ENCODE measurements around the gene LSG1.

The LSG1 gene

DNA sequence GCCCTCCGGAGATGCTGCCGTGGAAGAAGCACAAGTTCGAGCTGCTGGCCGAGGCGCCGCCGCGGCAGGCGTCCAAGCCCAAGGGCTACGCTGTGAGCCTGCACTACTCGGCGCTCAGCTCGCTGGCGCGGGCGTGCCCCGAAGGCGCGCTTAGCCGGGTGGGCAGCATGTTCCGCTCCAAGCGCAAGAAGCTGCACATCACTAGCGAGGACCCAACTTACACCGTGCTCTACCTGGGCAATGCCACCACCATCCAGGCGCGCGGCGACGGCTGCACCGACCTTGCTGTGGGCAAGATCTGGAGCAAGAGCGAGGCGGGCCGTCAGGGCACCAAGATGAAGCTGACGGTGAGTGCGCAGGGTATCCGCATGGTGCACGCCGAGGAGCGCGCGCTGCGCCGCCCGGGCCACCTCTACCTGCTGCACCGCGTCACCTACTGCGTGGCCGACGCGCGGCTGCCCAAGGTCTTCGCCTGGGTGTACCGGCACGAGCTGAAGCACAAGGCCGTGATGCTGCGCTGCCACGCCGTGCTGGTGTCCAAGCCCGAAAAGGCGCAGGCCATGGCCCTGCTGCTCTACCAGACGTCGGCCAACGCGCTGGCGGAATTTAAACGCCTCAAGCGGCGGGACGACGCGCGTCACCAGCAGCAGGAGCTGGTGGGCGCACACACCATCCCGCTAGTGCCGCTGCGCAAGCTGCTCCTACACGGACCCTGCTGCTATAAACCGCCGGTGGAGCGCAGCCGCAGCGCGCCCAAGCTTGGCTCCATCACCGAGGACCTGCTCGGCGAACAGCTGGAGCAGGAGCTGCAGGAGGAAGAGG lies 15.0 kb upstream of the LSG1 start:
- peak in 1 of 2 donors; percentile 4 for DNase-seq (ENCODE audit: low read depth in 2 of 2)

GRCh38 chr3:194686414-194686815 lies 14.4 kb upstream of the LSG1 start:
- no peak for DNase-seq (ENCODE audit: low read depth in 2 of 2)

GRCh38 chr3:194685718-194686413 lies 13.9 kb upstream of the LSG1 start, which contains the start of gene FAM43A:
FAM43A (plus strand) TSS chr3:194685883; CDS start chr3:194686827, 944 bp downstream.
- peak in 1 of 2 donors; percentile 62 for DNase-seq (ENCODE audit: low read depth in 2 of 2)

DNA sequence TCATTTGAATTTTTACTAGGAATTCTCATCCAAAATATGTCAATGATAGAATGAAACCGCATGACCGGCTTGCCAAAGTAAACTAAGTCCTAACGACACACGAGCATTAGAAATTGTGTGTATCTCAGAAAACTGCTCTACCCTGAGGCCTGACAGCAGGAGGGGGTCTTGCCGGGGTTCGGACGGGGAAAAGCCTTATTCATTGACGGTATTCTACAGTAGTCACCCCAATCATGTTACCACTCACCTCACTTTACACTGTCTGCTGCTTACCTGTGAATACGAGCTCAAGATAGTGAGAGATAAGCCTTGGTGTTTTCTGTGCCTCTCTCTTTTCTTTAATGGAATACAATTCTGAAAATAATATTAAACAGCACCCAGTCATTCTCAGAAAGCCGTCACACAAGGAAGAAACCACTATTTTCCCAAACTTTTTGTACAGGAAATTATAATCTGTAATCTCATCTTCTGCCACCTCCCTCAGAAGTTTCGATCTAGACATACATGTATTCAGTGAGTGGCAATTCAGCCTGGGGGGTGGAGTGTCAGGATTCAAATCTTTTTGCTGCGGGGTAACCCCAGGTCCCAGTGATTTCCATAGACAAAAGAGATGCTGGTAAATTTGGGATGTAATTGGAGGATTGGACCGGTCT lies 13.2 kb upstream of the LSG1 start:
- no peak for DNase-seq (ENCODE audit: low read depth in 2 of 2)

GRCh38 chr3:194683380-194683779 lies 11.4 kb upstream of the LSG1 start:
- DNase-seq (ENCODE audit: low read depth in 2 of 2) = no peak

DNA sequence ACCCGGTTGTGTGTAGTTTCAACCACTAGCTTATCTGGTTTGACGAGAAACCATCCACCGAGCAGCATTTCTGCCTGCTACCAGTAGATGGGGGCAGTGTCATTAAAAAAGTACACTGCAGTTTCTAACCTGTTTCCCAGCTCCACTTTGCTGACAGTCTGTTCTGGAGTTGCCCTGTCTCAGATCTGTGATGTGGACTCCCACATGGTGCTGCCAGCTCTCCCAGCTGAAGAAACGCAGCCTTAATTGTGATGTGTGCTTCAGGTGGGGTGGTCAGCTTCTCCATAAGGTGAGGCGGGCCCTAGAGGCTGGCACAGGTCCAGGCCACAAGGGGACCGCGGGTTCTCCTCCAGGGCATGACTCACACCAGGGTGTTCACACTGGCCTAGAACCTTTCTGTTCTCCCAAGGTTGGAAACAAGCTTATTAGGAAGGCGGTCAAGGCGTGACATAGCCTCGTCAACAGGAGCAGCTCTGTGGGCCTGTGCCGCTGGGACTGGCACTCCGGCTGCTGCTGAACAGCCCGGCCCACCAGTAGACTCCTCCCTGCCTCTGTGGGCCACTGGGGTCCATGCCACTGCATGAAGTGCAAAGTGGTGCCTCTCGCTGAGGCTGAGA lies 10.8 kb upstream of the LSG1 start:
- DNase-seq (ENCODE audit: low read depth in 2 of 2) = peak in 1 of 2 donors; percentile 44

- DNase-seq (ENCODE audit: low read depth in 2 of 2) = no peak
These were observed 10.2 kb upstream of the LSG1 start for GRCh38 chr3:194682189-194682693.

DNA sequence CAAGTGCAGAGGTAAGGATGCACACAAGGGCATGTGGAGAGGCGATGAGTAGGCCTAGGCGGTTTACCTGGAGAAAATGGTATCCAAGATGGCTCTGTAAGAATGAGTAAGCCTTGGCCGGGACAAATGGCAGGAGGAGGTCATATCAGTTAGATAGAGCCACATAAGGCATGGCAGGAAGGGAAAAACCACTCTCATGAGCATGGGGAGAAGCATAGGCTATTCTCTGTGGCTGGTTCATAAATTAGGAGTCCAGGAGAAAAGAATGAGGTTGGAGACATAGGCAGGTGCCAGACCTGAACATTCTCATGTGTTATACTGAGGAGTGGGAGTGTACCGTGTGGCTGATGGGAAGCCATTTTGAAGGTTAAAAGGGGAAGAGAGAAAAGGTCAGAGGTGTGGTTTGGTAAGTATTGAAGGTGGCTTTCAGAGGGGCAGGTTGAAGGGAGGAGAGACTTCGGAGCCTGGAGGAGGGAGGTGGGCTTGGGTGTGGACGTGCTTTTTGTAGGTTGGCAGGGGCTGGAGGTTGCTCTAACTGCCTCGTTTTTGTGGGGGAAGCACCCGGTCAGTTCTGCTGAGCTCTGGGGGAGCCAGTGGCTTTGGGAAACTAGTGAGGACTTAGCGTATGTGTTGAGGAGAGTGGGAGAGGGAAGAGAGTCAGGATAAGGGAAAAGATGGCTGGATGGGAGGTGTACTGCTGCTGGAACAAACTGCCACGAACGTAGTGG lies 9.1 kb upstream of the LSG1 start:
- DNase-seq (ENCODE audit: low read depth in 2 of 2) = no peak

- DNase-seq (ENCODE audit: low read depth in 2 of 2) = no peak
These were observed 4.5 kb upstream of the LSG1 start for GRCh38 chr3:194676471-194676870.

GRCh38 chr3:194675680-194676079 lies 3.7 kb upstream of the LSG1 start:
- no peak for DNase-seq (ENCODE audit: low read depth in 2 of 2)

GRCh38 chr3:194675081-194675640 lies 3.2 kb upstream of the LSG1 start:
- DNase-seq (ENCODE audit: low read depth in 2 of 2) = peak in 1 of 2 donors; percentile 52

DNA sequence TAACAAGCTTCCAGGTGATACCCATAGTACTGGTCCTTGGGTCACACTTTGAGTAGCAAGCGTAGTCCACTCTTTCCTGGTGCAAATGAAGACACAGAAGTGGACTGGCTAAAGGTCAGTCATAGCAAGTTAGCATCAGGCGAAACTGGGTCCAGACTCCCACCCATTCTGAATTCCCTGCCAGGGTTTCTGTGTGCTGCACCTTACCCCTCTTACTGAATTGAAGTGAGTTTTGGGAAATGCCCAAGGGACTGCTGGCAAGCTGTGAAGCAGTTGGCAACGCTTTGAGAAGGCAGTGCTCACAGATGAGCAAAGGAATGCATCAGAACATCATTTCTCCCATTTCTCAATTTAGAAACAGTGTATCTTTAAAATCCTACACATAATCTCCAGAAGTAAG lies 1.8 kb upstream of the LSG1 start:
- DNase-seq (ENCODE audit: low read depth in 2 of 2) = no peak

DNA sequence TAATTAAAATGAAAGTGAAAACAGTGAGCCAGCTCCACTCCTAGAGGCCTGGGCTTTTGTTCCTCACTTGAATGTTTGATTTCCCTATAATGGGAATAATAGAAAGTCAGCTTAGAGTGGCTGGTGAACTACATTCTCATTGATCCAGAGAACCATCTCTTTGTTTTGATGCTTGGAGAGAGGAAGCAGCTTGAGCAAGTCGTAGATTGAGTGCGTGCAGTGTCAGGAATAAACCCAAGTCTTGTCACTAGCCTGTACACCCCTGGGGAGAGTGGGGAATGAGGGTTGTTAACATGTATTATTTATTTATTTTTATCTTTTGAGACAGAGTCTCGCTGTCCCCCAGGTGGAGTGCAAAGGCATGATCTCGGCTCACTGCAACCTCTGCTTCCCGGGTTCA lies 885 bp upstream of the LSG1 start:
- DNase-seq (ENCODE audit: low read depth in 2 of 2) = no peak

DNA sequence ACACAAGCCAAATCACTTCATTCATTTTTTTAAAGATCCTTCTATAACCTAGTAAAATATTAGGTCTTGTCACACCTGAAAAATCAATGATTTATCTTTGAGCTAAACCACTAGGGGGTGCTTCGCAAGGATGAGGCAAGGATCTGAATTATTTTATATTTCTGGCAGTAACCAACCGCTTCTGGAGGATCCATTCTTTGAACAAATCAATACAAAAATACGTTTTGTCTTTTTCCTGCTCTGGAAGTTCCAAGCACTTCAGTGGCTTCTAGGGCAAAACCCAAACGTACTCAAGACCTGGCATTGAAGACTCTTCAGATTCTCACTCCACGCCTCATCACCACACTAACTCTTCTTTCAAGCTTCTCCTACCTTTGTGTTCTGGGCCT lies 486 bp downstream of the LSG1 start:
- no peak for DNase-seq (ENCODE audit: low read depth in 2 of 2)

DNA sequence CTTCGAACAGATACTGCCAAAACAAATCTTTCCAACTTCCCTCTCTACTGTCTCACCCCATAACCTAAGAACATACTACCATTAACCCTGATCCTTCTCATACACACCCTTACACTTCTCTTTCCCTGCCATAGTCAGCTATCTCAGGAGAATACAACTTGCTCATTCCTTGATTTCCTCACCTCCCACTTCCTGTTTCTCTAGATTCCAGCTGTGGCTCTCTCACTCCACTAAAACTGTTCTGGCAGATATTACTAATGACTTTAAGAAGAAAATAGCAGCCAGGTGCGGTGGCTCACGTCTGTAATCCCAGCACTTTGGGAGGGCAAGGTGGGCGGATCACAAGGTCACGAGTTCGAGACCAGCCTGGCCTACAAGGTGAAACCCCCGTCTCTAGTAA lies 4.6 kb downstream of the LSG1 start:
- DNase-seq (ENCODE audit: low read depth in 2 of 2) = no peak

DNA sequence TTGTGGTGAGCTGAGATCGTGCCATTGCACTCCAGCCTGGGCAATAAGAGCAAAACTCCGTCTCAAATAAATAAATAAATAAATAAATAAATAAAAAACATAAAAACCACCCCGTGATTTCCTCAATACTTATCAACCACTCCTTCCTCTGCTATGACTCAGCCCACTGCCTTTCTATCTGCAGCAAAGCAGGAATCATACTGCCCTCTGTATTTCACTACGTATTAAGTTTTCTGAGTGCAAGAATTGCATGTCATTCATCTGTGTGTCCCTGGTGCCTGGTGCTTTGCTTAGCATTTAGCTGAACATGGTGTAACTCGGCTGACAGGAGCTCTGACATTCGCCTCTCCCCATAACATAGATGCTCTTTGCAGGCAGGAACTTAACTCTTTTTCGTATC lies 7.1 kb downstream of the LSG1 start:
- no peak for DNase-seq (ENCODE audit: low read depth in 2 of 2)

- DNase-seq (ENCODE audit: low read depth in 2 of 2) = no peak
These were observed 10.0 kb downstream of the LSG1 start for GRCh38 chr3:194661946-194662345.

DNA sequence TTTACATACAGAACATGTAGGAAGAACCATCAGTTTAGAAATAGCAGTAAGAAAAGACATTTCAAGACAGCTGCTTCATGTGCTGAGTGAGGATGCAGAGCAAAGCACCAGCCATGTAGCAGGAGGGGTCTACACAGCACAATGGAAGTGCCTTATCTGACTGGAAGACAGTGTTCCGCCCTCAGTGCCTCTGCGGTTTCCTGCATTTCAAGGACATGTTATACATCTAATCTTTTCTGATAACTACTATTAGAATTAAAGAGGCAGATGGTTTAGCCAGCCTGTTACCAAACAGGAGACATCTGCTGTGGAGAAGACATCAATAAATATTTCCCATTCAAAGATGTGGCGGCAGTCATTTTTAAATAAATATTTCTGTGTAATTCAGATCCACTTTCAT lies 10.6 kb downstream of the LSG1 start:
- DNase-seq (ENCODE audit: low read depth in 2 of 2) = no peak

DNA sequence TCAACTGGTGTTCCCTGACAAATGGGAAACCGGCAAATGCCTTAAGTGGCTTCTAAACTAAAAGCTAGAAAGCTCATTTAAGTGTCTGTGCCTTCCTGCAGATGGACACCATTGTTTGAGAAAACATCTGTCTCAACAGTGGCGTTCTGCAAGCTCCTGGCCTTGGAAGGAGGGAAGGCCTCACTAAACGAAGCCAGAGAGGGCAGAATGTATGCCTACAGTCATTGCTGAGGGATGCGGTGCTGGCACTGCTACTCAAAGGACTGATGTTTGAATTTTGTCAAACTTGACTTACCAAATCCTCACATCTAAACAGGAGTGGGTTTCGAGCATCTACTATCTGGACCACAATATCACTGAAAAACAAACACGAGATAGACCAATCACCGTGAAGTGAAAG lies 12.2 kb downstream of the LSG1 start:
- DNase-seq (ENCODE audit: low read depth in 2 of 2) = no peak

DNA sequence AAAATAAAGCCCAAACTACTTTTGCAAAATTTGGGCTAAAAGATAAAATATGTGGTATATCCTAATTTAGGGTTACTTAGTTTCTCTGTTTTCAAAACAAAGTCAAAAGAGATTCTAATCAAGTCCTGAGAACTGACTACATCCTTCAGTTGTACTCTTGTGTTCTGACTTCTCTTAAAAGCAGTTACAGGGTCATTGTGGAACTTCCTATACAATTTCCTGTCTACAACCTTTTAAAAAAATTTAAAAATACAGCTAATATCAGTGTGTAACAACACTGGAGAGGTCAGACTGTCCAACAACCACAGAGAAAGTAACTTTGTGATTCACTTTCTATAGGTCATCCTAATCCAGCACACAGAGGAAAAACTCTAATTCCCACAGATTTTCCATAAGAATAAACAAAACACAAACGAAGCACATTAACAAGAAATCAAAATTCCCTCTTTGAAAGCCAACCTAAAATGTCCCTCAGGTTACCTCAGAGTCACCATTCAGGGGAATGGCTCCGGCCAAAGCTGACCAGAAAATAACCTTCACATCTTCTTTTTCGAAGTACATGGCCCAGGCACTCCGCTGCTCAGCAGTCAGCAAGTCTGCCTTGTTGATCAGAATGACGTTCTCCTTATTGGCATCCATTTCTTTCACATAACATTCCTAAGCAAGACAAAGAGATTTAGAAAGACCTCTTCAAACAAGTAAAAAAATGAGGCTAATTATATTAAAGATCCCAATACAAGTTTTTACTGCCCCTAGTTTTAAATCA lies 13.3 kb downstream of the LSG1 start:
- no peak for DNase-seq (ENCODE audit: low read depth in 2 of 2)
